DMS79 treated with DMSO at 0.1 percent for 48 hours (cell line): ENCODE measurements around the gene SLC25A10.
A peak's percentile ranks its signal among the peaks of the same experiment; 100 is the strongest.

Experiments
- DNase-seq: peaks from one replicate; lab custom pipeline; 2025; lab: John Stamatoyannopoulos, UW

SLC25A10 gene

GRCh38 chr17:81687770-81688541 lies 24.1 kb upstream of the SLC25A10 start:
- no peak for DNase-seq

- DNase-seq = no peak
Observed at GRCh38 chr17:81688616-81689015, 23.5 kb upstream of the SLC25A10 start.

GRCh38 chr17:81690066-81690465 lies 22.0 kb upstream of the SLC25A10 start:
- DNase-seq = no peak

- DNase-seq = no peak
Observed at GRCh38 chr17:81690549-81690948, 21.5 kb upstream of the SLC25A10 start.

- DNase-seq = no peak
Observed at GRCh38 chr17:81691196-81691595, 20.9 kb upstream of the SLC25A10 start.

- no peak for DNase-seq
Observed at GRCh38 chr17:81691608-81692007, 20.5 kb upstream of the SLC25A10 start.

- no peak for DNase-seq
Observed at GRCh38 chr17:81693509-81694210, 18.4 kb upstream of the SLC25A10 start.

- no peak for DNase-seq
Observed at GRCh38 chr17:81694810-81695209, 17.3 kb upstream of the SLC25A10 start.

GRCh38 chr17:81695211-81695610 lies 16.9 kb upstream of the SLC25A10 start:
- DNase-seq = no peak

GRCh38 chr17:81695801-81696200 lies 16.3 kb upstream of the SLC25A10 start:
- no peak for DNase-seq

- no peak for DNase-seq
Observed at GRCh38 chr17:81696218-81696941, 15.7 kb upstream of the SLC25A10 start.

- DNase-seq = no peak
Observed at GRCh38 chr17:81697261-81698044, 14.6 kb upstream of the SLC25A10 start.

GRCh38 chr17:81700353-81701287 lies 11.5 kb upstream of the SLC25A10 start:
- no peak for DNase-seq

- DNase-seq = no peak
Observed at GRCh38 chr17:81701288-81702071, 10.6 kb upstream of the SLC25A10 start.

GRCh38 chr17:81702934-81703746 lies 8.9 kb upstream of the SLC25A10 start, which contains the start of gene MRPL12:
TSS of gene MRPL12 (plus strand) at chr17:81703367. CDS start at chr17:81703502, 135 bp downstream.
- peak; percentile 67 for DNase-seq

GRCh38 chr17:81703747-81704654 lies 8.1 kb upstream of the SLC25A10 start:
- no peak for DNase-seq

GRCh38 chr17:81705518-81706231 lies 6.4 kb upstream of the SLC25A10 start:
- DNase-seq = no peak
